RWPE2 (cell line): Measurements from ENCODE around the gene H2BK1.

ENCODE experiments used
- ATAC-seq: fragments of 200-7000 bp; cut with Tn5 transposase; 3 replicates; pipeline ENCODE4 v1.9.1; 2021; ENCODE audit warnings: low read depth
- DNase-seq: peaks from one replicate; pipeline ENCODE4 v3.0.0-alpha.2; 2020; ENCODE audit warnings: low spot score
- H3K27ac ChIP-seq: fragments of 450-650 bp; 2 replicates; pipeline ENCODE4 v1.5.1; 2017; ENCODE audit warnings: mild to moderate bottlenecking; ENCODE audit not compliant: poor library complexity, severe bottlenecking
- H3K27me3 ChIP-seq: fragments of 250-450 bp; sonication (Bioruptor Pico); 2 replicates; pipeline ENCODE4 v1.5.1; 2021; ENCODE audit warnings: mild to moderate bottlenecking, moderate library complexity; ENCODE audit not compliant: insufficient read depth, poor library complexity, severe bottlenecking
- H3K36me3 ChIP-seq: fragments of 250-450 bp; sonication (Bioruptor Pico); 2 replicates; pipeline ENCODE4 v1.5.1; 2020; ENCODE audit warnings: low read depth, mild to moderate bottlenecking, moderate library complexity
- H3K4me1 ChIP-seq: fragments of 250-450 bp; sonication (Bioruptor Pico); 2 replicates; pipeline ENCODE4 v1.5.1; 2021; ENCODE audit warnings: mild to moderate bottlenecking, moderate library complexity; ENCODE audit not compliant: insufficient read depth, poor library complexity, severe bottlenecking
- H3K4me3 ChIP-seq: fragments of 250-450 bp; sonication (Bioruptor Pico); 2 replicates; pipeline ENCODE4 v1.5.1; 2021; ENCODE audit warnings: mild to moderate bottlenecking, moderate library complexity; ENCODE audit not compliant: severe bottlenecking
- H3K9me3 ChIP-seq: fragments of 250-450 bp; sonication (Bioruptor Pico); 2 replicates; pipeline ENCODE4 v1.5.1; 2021; ENCODE audit warnings: mild to moderate bottlenecking, moderate library complexity; ENCODE audit not compliant: severe bottlenecking
- TF ChIP-seq, protein P1 (sequence below): fragments of 450-650 bp; IDR thresholded peaks from one replicate; pipeline ENCODE4 v1.5.1; 2017; ENCODE audit warnings: mild to moderate bottlenecking, moderate library complexity; ENCODE audit not compliant: poor library complexity, severe bottlenecking

The H2BK1 gene

DNA sequence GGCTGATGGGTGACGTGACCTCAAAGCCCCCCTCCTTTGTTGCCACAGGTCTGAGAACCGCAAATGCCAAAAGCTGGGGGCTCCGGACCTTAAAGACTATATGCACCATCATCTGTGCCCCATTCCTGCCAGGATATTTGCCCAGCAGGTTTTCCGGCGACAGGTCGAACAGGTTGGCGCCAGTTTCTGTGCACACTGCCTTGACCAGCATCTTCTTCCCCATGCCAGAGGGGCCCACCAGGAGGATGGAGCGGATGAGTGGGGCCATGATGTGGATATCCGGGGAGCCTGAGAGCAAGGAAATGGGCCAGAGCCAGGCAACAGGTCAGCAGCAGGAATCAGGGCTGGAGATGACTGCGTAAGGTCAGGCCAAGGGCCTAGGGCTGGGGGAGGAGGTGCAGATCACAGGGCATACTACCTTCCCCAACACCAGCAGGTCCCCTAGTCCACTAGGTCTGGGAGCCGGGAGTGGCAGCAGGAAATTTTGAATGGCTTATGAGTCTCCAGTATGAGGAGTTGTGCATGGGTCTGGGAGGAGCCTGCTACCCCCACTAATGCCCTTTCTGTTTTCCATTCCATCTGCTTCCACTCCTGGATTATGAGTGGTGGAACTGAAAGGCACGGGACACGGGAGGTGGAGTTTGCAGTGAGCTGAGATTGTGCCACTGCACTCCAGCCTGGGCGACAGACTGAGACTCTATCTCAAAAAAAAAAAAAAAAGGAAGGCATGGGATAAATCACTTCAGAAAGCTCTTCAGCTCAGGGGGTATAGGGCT lies 16.9 kb downstream of the H2BK1 start:
- peaks cover 29% of the 10 kb centered on the region for H3K27me3 ChIP-seq

DNA sequence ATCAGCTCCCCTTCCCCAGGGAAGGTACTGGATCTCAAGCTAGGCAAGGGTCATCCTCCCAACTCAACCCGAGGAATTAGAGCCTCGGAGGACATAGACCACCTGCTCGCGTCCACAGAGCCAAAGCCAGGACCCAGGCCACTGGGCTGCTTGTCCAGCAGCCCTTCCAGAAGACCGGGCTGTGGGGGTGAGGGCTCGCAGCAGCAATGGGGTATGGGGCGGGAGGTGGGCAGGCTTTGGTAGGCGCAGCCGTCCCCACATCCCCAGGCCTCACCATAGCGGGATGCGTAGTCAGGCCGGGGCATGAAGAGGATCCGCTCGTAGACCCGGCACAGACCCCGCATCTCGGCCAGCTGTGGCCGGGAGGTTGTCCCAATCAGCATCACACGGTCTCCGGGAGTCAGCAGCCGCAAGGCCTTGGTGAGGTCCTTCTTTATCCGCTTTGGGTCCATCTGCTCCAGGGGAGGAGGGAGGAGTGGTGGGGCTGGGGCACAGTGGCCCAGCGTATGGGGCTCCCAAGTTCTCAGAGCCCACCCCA lies 18.2 kb downstream of the H2BK1 start:
- H3K27ac ChIP-seq = no peak overlapping the region
- no peaks in the 10 kb centered on the region for H3K9me3 ChIP-seq
- H3K36me3 ChIP-seq = no peaks in the 10 kb centered on the region
- H3K4me3 ChIP-seq = no peak overlapping the region
- H3K27me3 ChIP-seq = peaks cover 25% of the 10 kb centered on the region
- TF ChIP-seq, protein P1, sequence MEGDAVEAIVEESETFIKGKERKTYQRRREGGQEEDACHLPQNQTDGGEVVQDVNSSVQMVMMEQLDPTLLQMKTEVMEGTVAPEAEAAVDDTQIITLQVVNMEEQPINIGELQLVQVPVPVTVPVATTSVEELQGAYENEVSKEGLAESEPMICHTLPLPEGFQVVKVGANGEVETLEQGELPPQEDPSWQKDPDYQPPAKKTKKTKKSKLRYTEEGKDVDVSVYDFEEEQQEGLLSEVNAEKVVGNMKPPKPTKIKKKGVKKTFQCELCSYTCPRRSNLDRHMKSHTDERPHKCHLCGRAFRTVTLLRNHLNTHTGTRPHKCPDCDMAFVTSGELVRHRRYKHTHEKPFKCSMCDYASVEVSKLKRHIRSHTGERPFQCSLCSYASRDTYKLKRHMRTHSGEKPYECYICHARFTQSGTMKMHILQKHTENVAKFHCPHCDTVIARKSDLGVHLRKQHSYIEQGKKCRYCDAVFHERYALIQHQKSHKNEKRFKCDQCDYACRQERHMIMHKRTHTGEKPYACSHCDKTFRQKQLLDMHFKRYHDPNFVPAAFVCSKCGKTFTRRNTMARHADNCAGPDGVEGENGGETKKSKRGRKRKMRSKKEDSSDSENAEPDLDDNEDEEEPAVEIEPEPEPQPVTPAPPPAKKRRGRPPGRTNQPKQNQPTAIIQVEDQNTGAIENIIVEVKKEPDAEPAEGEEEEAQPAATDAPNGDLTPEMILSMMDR = no peak
- H3K4me1 ChIP-seq = no peaks in the 10 kb centered on the region
- ATAC-seq (no peak), DNase-seq (no peak)

More for the DNA sequence above, 16.9 kb downstream of the H2BK1 start:
- no peak overlapping the region for H3K27ac ChIP-seq
- TF ChIP-seq, protein P1 = no peak
- no peak for ATAC-seq
- H3K9me3 ChIP-seq = no peaks in the 10 kb centered on the region
- no peaks in the 10 kb centered on the region for H3K4me1 ChIP-seq
- DNase-seq = no peak
- no peaks in the 10 kb centered on the region for H3K36me3 ChIP-seq
- no peak overlapping the region for H3K4me3 ChIP-seq

DNA sequence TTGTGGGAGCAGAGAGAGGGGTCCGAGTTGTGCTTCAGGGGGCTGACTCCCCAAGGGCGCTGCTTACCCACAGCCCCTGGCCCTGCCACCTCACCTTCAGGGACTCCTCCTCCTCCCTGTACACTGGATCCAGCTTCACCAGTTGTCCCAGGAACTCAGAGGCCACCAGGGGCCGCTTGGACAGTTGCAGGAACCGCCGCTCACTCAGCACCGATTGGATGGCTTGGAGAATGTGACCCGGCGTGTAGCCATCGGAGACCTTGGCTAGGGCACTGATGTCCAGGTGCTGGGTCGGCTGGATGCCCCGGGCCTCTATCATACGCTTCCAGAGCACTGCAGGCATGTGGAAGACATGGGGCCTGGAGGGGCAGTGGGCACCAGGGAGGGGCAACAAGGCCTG lies 18.7 kb downstream of the H2BK1 start:
- H3K9me3 ChIP-seq = no peaks in the 10 kb centered on the region
- H3K4me3 ChIP-seq = no peak overlapping the region
- ATAC-seq (no peak), DNase-seq (no peak)
- no peak overlapping the region for H3K27ac ChIP-seq
- no peaks in the 10 kb centered on the region for H3K36me3 ChIP-seq
- TF ChIP-seq, protein P1 = no peak
- H3K27me3 ChIP-seq = peaks cover 21% of the 10 kb centered on the region
- H3K4me1 ChIP-seq = no peaks in the 10 kb centered on the region

DNA sequence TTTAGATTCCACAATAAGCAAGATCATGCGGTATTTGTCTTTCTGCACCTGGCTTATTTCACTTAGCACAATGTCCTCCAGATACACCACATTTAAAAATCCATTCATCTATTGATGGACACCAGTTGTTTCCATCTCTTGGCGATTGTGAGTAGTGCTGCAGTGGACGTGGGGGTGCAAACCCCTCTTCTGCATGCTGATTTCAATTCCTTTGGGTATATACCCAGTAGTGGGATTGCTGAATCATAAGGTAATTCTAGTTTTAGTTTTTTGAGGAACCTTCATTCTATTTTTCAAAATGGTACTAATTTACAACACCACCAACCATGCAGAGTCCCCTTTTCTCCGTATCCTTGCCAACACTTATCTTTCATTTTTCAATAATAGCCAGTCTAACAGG lies 21.2 kb downstream of the H2BK1 start:
- no peak for DNase-seq
- H3K4me1 ChIP-seq = no peaks in the 10 kb centered on the region
- peaks cover 15% of the 10 kb centered on the region for H3K27me3 ChIP-seq
- H3K4me3 ChIP-seq = no peak overlapping the region
- H3K27ac ChIP-seq = no peak overlapping the region
- ATAC-seq = no peak
- no peaks in the 10 kb centered on the region for H3K9me3 ChIP-seq
- no peaks in the 10 kb centered on the region for H3K36me3 ChIP-seq
- TF ChIP-seq, protein P1 = no peak

DNA sequence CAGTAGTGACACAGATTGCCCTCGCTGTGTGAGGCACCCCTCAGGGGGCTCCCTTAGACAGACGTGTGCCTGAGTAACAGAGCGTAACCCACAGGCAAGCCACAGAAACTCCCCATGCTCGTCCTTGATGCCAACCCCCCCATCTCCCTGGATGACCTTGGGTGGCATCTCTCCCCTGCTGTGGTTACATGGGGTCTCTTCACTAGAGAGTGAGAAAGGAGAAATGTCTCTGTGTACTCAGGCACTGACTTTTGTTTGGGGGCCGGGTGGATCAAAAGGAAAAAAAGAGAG lies 22.1 kb downstream of the H2BK1 start:
- no peak for ATAC-seq
- TF ChIP-seq, protein P1 = no peak
- Histone ChIP-seq H3K4me3 (no peak overlapping the region), H3K4me1 (no peaks in the 10 kb centered on the region), H3K27me3 (peaks cover 15% of the 10 kb centered on the region), H3K36me3 (no peaks in the 10 kb centered on the region), H3K9me3 (no peaks in the 10 kb centered on the region), H3K27ac (no peak overlapping the region)
- no peak for DNase-seq
